Thyroid gland (tissue), 4 donors: ENCODE data around the gene IGF2R.

Experiments used
- POLR2A ChIP-seq, 2 donors: fragments of 450-650 bp; IDR thresholded peaks; one replicate each; pipeline ENCODE4 v1.6.1; 2017; ENCODE audit warnings: antibody characterized with exemption in 2 of 2, mild to moderate bottlenecking in 2 of 2, moderate library complexity in 1 of 2
- TF ChIP-seq, protein P1 (sequence below), 6 experiments: fragments of 200-600 bp in 3 of 6; fragments of 450-650 bp in 3 of 6; sonication (generic) in 3 of 6; IDR thresholded peaks; one replicate each; pipeline ENCODE4 v1.5.1; 2016 to 2019; ENCODE audit warnings: antibody characterized with exemption in 6 of 6, mild to moderate bottlenecking in 2 of 6, inconsistent platforms in 1 of 6, moderate library complexity in 1 of 6

DNA sequence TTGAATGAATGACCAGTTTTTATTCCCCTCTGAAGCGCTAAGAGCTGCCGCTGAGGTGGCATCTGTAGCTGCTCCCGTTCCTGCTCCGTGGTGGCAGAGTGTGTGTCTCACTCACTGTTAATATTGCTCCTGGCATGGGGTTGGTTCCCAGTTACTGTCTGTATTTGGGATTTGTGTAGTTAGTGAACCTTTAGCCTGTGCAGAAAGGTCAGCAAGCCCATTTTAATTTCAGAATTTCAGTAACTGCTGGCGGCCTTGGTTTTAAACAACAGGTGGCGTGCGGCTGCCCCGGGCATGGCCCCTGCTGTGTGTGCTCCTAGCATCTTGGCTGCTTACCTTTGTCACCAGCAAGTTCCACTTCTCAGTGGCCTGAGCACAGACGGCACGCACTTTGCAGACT is 98.7 kb downstream of the IGF2R start:
- TF ChIP-seq, protein P1, sequence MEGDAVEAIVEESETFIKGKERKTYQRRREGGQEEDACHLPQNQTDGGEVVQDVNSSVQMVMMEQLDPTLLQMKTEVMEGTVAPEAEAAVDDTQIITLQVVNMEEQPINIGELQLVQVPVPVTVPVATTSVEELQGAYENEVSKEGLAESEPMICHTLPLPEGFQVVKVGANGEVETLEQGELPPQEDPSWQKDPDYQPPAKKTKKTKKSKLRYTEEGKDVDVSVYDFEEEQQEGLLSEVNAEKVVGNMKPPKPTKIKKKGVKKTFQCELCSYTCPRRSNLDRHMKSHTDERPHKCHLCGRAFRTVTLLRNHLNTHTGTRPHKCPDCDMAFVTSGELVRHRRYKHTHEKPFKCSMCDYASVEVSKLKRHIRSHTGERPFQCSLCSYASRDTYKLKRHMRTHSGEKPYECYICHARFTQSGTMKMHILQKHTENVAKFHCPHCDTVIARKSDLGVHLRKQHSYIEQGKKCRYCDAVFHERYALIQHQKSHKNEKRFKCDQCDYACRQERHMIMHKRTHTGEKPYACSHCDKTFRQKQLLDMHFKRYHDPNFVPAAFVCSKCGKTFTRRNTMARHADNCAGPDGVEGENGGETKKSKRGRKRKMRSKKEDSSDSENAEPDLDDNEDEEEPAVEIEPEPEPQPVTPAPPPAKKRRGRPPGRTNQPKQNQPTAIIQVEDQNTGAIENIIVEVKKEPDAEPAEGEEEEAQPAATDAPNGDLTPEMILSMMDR (IDR thresholded peaks at IDR 0.05), result no peak
- no peak for TF ChIP-seq POLR2A (IDR thresholded peaks at IDR 0.05)
